RWPE1 (cell line): ENCODE data around the gene MRLN.
"Not testable (repeated sequence)": the region's sequence is repeated elsewhere in the genome, so short reads cannot be mapped to it uniquely, and the experiment has no call there.

Experiments
- CTCF ChIA-PET: fragments of 350-600 bp; sonication (Branson Sonifier 250); formaldehyde crosslinking; extraction: SDS; loops from one replicate; lab custom pipeline; 2021; lab: Yijun Ruan, JAX
- POLR2A ChIA-PET: fragments of 400-600 bp; formaldehyde crosslinking; extraction: SDS; loops from one replicate; lab custom pipeline; 2020; ENCODE audit warnings: antibody characterized with exemption; ENCODE audit not compliant: low non-redundant PET; lab: Yijun Ruan, JAX
- DNase-seq: peaks from one replicate; pipeline ENCODE4 v3.0.0; 2012; ENCODE audit warnings: low spot score
- H3K27ac ChIP-seq: fragments of 450-650 bp; 2 replicates; pipeline ENCODE4 v1.5.1; 2017
- TF ChIP-seq, protein P1 (sequence below): fragments of 450-650 bp; conservative IDR thresholded peaks from 2 replicates; pipeline ENCODE4 v1.5.1; 2017; ENCODE audit warnings: low read depth, mild to moderate bottlenecking

The MRLN gene

DNA sequence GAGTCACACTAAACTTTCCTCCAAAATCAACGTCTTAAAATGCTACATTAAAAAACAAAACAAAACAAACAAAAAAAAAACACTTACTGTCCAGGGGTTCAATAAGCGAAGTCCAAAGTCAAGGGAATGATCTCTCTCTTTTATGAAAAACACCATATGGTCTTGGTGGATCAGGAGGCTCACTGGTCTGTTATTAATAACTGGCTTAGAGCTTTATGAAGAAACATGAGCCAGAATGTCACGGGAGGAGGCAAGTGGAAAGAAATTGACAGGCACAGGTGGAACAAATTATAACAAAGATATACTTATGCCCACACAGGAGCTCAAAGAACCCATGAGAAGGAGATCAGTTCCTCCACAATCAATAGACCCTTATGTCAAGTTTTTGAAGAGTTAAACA, at the start of gene MRLN:
Gene MRLN (minus strand): TSS at position 189 of the 400 bp plus-strand sequence.
- H3K27ac ChIP-seq: no peak within 1 kb of the TSS
- TF ChIP-seq, protein P1, sequence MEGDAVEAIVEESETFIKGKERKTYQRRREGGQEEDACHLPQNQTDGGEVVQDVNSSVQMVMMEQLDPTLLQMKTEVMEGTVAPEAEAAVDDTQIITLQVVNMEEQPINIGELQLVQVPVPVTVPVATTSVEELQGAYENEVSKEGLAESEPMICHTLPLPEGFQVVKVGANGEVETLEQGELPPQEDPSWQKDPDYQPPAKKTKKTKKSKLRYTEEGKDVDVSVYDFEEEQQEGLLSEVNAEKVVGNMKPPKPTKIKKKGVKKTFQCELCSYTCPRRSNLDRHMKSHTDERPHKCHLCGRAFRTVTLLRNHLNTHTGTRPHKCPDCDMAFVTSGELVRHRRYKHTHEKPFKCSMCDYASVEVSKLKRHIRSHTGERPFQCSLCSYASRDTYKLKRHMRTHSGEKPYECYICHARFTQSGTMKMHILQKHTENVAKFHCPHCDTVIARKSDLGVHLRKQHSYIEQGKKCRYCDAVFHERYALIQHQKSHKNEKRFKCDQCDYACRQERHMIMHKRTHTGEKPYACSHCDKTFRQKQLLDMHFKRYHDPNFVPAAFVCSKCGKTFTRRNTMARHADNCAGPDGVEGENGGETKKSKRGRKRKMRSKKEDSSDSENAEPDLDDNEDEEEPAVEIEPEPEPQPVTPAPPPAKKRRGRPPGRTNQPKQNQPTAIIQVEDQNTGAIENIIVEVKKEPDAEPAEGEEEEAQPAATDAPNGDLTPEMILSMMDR: no peak
- CTCF ChIA-PET: interaction anchor here (0.6 kb wide), 1 partner anchor 11 kb away, joined by 4 read pairs; no protein-coding TSS in a partner anchor
- DNase-seq: no peak
- POLR2A ChIA-PET: no interaction called here

DNA sequence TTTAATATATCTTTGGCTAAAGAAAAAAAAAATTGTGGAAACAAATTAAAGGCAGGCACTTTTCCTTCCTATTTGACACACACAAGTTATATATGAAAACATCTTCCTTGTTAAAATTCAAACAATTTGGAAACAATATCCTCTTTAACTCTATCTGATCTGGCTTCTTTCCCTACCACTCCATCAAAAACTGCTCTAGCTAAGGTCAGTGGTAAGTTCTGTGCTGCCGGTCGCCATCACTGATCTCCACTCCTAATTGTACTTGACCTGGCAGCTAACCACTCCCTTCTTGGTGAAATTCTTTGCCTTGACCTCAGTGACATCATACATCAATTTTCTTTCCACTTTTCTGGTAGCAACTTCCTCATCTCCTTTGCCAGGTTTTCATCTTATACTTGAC, 47.9 kb upstream of the MRLN start:
- no peak overlapping the region for H3K27ac ChIP-seq
- TF ChIP-seq, protein P1: no peak
- ChIA-PET POLR2A (no interaction called here), CTCF (no interaction called here)
- DNase-seq: no peak

DNA sequence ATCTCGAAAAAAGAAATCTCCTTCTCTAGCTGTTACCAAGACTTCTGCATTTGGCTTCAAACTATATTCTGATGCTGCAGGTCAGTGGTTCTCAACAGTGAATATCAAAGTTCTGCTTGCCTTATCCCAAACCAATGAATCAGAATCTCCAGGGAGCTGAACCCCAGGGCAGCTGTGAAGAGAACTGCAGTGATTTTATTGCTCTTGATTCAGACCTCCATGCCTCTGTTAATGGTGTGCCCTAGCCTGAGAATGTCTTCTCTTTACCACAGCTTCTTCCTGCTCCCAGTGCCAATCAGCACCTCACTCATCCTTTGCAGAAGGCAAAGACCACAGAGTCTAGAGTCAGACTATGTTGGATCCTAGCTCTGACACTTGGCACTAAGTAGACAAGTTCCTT, 46.2 kb upstream of the MRLN start:
- TF ChIP-seq, protein P1: no peak
- no peak for DNase-seq
- no peak overlapping the region for H3K27ac ChIP-seq
- ChIA-PET POLR2A (no interaction called here), CTCF (no interaction called here)

DNA sequence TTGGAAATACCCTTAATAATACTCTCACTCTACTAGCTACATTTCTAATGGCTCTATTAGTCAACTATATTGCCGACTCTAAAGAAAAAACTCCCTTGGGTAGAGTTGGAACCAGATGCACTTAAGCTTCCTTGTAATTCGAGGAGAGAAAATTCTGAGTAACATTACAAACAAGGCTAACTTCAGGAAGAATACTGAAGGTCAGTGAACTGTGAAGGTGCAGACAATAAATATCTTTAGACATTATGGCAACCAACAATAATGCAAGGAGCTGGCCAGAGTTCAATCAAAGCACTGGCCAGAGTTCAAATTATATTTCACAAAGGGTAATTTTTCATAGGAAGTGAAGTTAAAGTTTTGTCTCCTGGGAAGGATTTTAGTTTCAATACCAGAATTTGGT, 40.7 kb upstream of the MRLN start:
- ChIA-PET POLR2A (no interaction called here), CTCF (no interaction called here)
- H3K27ac ChIP-seq: no peak overlapping the region
- no peak for DNase-seq
- TF ChIP-seq, protein P1: no peak

DNA sequence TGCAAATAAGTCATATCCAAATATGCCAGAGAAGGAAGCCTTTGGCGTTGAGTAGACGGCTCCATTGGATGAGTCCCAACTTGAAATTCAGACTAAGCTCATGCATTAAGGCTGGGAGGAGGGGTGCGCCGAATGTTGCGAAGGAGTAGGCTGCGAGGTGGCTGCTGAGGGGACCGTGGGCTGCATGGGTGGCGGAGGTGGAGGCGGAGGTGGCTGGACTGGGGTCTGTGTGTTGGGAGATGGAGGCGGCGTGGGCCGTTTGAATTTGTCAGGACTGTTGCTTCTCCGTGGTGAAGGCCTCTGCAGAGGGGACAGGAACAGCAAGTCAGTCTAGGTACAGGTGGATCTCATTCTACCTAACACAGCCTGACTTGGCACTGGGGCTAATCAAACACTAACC, 39.6 kb upstream of the MRLN start:
- H3K27ac ChIP-seq: no peak overlapping the region
- ChIA-PET CTCF (no interaction called here), POLR2A (no interaction called here)
- TF ChIP-seq, protein P1: no peak
- no peak for DNase-seq

GRCh38 chr10:59791601-59792000, 38.3 kb upstream of the MRLN start:
- DNase-seq: no peak
- TF ChIP-seq, protein P1: no peak
- no peak overlapping the region for H3K27ac ChIP-seq
- ChIA-PET POLR2A (no interaction called here), CTCF (no interaction called here)

- H3K27ac ChIP-seq, CTCF ChIA-PET, DNase-seq, POLR2A ChIA-PET: not testable (repeated sequence)
Observed at GRCh38 chr10:59790080-59790479, 36.8 kb upstream of the MRLN start.

DNA sequence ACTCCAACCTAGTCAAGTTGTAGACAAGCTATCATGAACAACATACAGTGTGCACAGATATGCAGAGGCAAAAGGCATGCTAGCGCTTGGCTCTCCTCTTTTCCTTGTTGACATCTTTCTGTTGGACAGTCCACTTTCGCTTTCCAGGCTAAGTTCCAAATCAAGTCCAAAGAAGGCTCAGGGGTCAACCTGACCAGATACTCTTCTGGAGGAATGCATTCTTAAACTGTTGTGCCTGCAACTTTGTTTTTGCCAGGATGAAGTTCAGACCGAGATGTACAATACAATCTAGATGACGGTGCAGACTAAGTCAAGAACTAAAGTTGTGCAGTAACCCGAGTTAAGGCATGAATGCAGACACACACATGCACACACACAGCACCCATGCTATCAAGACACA, 35.7 kb upstream of the MRLN start:
- H3K27ac ChIP-seq, POLR2A ChIA-PET, DNase-seq: not testable (repeated sequence)
- CTCF ChIA-PET: interaction anchor here (0.6 kb wide), 1 partner anchor 37 kb away, joined by 3 read pairs; no protein-coding TSS in a partner anchor

- POLR2A ChIA-PET, DNase-seq, H3K27ac ChIP-seq: not testable (repeated sequence)
- CTCF ChIA-PET: interaction anchor here (0.7 kb wide), 1 partner anchor 52 kb away, joined by 3 read pairs; no protein-coding TSS in a partner anchor
Observed at GRCh38 chr10:59787032-59787431, 33.8 kb upstream of the MRLN start.

DNA sequence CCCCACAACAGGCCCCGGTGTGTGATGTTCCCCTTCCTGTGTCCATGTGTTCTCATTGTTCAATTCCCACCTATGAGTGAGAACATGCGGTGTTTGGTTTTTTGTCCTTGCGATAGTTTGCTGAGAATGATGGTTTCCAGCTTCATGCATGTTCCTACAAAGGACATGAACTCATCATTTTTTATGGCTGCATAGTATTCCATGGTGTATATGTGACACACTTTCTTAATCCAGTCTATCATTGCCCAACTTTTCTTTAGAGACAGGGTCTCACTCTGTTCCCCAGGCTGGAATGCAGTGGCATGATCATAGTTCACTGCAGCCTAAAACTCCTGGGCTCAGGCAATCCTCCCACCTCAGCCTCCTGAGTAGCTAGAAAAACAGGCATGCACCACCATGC, 32.2 kb upstream of the MRLN start:
- H3K27ac ChIP-seq, POLR2A ChIA-PET, DNase-seq: not testable (repeated sequence)
- CTCF ChIA-PET: interaction anchor here (0.7 kb wide), 1 partner anchor 204 kb away, joined by 3 read pairs; no protein-coding TSS in a partner anchor
